OCI-LY7 (cell line): ENCODE data around the gene MAB21L3.

Experiments
- CTCF ChIP-seq: fragments of 200-600 bp; sonication (generic); conservative IDR thresholded peaks from 2 replicates; pipeline ENCODE4 v1.5.1; 2014; ENCODE audit warnings: mild to moderate bottlenecking, antibody characterized with exemption, low read length, moderate library complexity, mixed read lengths
- EZH2phosphoT487 ChIP-seq: fragments of 200-600 bp; sonication (generic); IDR thresholded peaks from 2 replicates; pipeline ENCODE4 v1.6.1; 2018; ENCODE audit warnings: low read depth, borderline replicate concordance, mild to moderate bottlenecking, mixed run types, antibody characterized with exemption, low read length, moderate library complexity, mixed read lengths

- TF ChIP-seq CTCF (no peak), EZH2phosphoT487 (no peak)
Observed at GRCh38 chr1:116129537-116129936, 18.3 kb downstream of the MAB21L3 start.
